ACC112 (cell line): ENCODE measurements around the gene ADAMTS16.

ENCODE experiments used
- H2AFZ ChIP-seq: fragments of 200-600 bp; sonication (generic); one replicate; pipeline ENCODE4 v1.6.0; 2017; ENCODE audit warnings: antibody characterized with exemption, low read length; ENCODE audit not compliant: unreplicated experiment
- H3K27ac ChIP-seq: fragments of 200-600 bp; sonication (generic); 2 replicates; pipeline ENCODE4 v1.5.1; 2014; ENCODE audit warnings: low read depth, mild to moderate bottlenecking, antibody characterized with exemption, low read length, moderate library complexity
- H3K27me3 ChIP-seq: fragments of 200-600 bp; sonication (generic); 2 replicates; pipeline ENCODE4 v1.6.1; 2014; ENCODE audit warnings: mild to moderate bottlenecking, antibody characterized with exemption, low read length, moderate library complexity, mixed read lengths; ENCODE audit not compliant: insufficient read depth
- H3K36me3 ChIP-seq: fragments of 200-600 bp; sonication (generic); 2 replicates; pipeline ENCODE4 v1.6.1; 2016; ENCODE audit warnings: mild to moderate bottlenecking, antibody characterized with exemption, low read length, moderate library complexity, mixed read lengths; ENCODE audit not compliant: insufficient read depth
- H3K4me1 ChIP-seq: fragments of 200-600 bp; sonication (generic); one replicate; pipeline ENCODE4 v1.6.1; 2016; ENCODE audit warnings: low read length, mixed read lengths; ENCODE audit not compliant: insufficient read depth, unreplicated experiment, control insufficient read depth
- H3K4me3 ChIP-seq: fragments of 200-600 bp; sonication (generic); 2 replicates; pipeline ENCODE4 v1.5.1; 2014; ENCODE audit warnings: mild to moderate bottlenecking, low read depth, low read length
- H3K79me2 ChIP-seq: fragments of 200-600 bp; sonication (generic); one replicate; pipeline ENCODE4 v1.6.0; 2016; ENCODE audit warnings: low read length; ENCODE audit not compliant: control insufficient read depth, unreplicated experiment, insufficient read depth

Gene ADAMTS16

DNA sequence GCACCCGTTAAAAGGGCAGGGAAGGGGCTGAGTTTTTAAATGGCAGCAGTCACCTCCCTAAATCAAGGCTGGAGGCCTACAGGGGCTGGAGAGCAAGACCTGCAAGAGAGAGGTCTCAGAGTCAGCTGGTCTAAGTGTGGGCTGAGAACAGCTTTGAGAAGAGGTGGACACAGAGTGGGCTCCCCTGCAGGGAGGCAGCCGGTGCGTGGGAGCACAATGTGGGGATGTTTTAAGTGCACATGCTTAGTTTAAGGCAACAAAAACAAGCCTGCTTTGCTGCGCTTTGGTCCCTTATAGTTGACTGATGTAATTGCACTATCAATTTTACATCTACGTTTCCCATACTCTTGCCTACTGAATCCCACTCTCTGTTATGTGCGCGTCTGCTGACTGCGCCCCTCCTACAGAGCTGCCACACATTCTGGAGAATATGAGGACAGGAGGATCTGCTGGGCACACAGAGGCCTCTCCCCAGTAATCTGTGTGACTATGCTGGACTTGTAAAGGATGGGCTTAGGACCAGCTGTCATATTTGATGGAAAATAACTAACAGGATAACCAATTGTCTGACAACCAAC lies 220.3 kb downstream of the ADAMTS16 start:
- H3K36me3 ChIP-seq, result no peaks in the 10 kb centered on the region
- H2AFZ ChIP-seq, result no peak overlapping the region
- no peak overlapping the region for H3K4me3 ChIP-seq
- H3K79me2 ChIP-seq, result no peaks in the 10 kb centered on the region
- no peaks in the 10 kb centered on the region for H3K4me1 ChIP-seq
- H3K27me3 ChIP-seq, result no peaks in the 10 kb centered on the region
- no peak overlapping the region for H3K27ac ChIP-seq

DNA sequence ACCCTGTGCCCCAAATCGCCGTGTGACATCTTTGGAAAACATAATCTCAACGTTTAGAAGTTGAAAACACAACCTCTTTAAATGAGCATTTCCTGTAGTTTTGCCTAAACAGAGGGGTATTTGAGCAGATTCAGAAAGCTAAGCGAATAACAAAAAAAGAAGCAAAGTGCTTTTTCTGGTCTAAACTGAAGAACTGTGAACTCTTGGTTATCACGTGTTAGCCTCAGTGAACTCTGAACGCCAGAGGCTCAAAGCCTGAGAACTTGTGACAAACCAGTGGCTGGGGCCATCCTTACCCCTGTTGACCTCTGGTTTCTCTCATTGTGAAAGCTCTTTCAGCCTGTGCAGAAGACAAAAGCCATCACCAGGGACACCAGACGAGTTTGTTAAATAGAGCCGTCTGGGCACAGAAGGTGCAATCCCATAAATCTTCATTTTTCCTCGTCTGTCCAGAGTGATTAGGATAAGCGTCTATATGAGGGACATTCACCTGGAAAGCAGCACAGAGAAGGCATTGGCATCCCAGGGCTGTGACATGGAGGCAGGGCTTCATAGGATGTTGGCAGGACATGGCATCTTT lies 220.9 kb downstream of the ADAMTS16 start:
- no peaks in the 10 kb centered on the region for H3K4me1 ChIP-seq
- no peaks in the 10 kb centered on the region for H3K36me3 ChIP-seq
- no peaks in the 10 kb centered on the region for H3K79me2 ChIP-seq
- H2AFZ ChIP-seq, result no peak overlapping the region
- no peak overlapping the region for H3K27ac ChIP-seq
- H3K27me3 ChIP-seq, result no peaks in the 10 kb centered on the region
- no peak overlapping the region for H3K4me3 ChIP-seq

DNA sequence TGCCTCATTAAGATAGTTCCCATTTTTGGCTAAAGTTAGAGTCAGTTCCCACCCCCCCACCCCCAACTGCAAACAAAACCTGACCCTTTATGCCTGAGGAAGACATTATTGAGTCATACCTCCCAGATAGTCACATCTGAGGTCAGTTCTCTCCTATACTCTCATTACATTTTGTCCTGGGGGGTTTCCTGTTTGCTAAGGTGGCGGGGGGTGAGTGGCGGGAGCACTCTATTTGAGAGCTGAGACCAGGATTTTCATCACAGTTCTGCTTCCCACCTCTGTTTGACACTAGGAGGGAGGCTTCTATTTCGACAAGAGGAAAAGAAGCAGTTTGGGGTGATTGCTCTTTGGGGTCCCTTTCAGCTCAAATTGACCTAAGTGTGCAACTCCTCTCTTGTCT lies 222.9 kb downstream of the ADAMTS16 start:
- H3K79me2 ChIP-seq, result no peaks in the 10 kb centered on the region
- no peaks in the 10 kb centered on the region for H3K4me1 ChIP-seq
- H3K4me3 ChIP-seq, result no peak overlapping the region
- no peak overlapping the region for H2AFZ ChIP-seq
- H3K36me3 ChIP-seq, result no peaks in the 10 kb centered on the region
- no peaks in the 10 kb centered on the region for H3K27me3 ChIP-seq
- H3K27ac ChIP-seq, result no peak overlapping the region

DNA sequence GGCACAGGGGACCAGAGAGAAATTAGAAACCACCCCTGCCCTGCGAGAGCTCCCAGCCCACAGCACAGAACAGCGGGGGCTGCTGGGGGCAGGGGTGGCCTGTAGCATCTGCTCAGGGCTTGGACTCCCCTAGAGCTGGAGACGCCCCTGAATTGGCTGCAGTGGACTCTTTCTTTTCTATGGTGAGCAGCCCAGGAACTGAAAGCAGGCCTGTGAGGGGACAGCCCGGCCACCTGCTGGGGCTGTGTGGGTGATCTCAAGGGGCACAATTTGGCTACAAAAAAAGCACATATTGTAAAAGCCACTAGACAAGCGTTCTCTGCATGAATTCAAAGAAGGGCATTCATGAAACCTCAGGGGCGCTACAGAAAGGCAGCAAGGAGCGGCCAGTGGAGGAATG lies 224.8 kb downstream of the ADAMTS16 start:
- Histone ChIP-seq H3K4me3 (no peak overlapping the region), H3K36me3 (no peaks in the 10 kb centered on the region), H2AFZ (no peak overlapping the region), H3K79me2 (no peaks in the 10 kb centered on the region), H3K4me1 (no peaks in the 10 kb centered on the region), H3K27me3 (no peaks in the 10 kb centered on the region), H3K27ac (no peak overlapping the region)

DNA sequence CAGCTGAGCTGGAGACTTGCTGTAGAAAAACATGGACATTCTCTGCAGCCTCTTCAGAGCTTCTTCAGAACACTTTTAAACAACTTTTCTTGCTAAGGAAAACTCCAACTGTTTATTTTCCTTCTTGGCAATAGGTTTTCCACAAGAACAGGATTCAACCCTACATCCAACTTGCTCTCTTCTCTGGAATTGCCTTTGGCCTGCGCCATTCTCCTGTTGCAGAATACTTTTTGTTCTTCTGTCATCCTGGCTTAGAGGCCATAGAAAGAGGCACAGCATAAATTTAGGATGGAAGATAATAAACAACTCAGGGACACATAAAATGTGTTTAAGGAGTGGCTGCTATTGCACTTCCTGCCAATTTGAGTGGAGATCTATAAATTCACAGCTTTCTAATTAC lies 227.6 kb downstream of the ADAMTS16 start:
- Histone ChIP-seq H3K27ac (no peak overlapping the region), H2AFZ (no peak overlapping the region), H3K79me2 (no peaks in the 10 kb centered on the region), H3K4me3 (no peak overlapping the region), H3K4me1 (no peaks in the 10 kb centered on the region), H3K36me3 (no peaks in the 10 kb centered on the region), H3K27me3 (no peaks in the 10 kb centered on the region)

DNA sequence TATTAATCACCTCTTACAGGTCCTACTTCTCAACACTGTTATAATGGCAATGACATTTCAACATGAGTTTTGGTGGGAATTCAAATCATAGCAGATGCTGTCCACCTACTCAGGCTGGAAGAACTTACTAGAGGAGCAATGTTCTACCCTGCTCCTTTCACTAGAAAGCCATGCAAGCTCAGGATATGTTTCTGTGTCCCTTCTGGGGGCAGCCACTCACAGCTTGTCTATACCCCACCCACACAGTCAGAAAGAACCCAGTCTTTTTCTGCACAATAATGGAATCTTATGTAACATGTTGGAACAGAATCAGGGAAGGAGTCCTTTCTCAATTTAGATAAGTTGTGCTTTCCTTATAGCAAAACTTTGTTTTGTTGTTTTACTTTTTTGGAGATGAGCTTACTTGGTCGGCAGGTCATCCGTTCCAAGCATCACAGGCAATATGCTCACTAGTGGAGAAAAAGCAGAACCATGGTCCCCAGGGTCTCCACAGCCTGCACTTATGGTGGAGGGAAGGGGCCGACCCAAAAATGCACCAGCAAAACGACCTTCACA lies 229.0 kb downstream of the ADAMTS16 start:
- Histone ChIP-seq H3K27me3 (no peaks in the 10 kb centered on the region), H3K79me2 (no peaks in the 10 kb centered on the region), H3K27ac (no peak overlapping the region), H2AFZ (no peak overlapping the region), H3K36me3 (no peaks in the 10 kb centered on the region), H3K4me1 (no peaks in the 10 kb centered on the region), H3K4me3 (no peak overlapping the region)
